Measurements from ENCODE around the gene KRTAP5-10.
"Not testable (repeated sequence)": the region's sequence is repeated elsewhere in the genome, so short reads cannot be mapped to it uniquely, and the experiment has no call there.

GRCh38 chr11:71534711-71535608 is 30.4 kb upstream of the KRTAP5-10 start:
- TF ChIP-seq CTCF, POLR2A (IDR thresholded peaks at IDR 0.05): not testable (repeated sequence)
